Glomerular endothelial cell (primary cell): ENCODE measurements around the gene AP4M1. TPM values are rescaled to one million over a fixed set of nuclear protein-coding genes. Genes with fewer than 3 reads are reported as not detected.
A peak's percentile ranks its signal among the peaks of the same experiment; 100 is the strongest.
"Not testable (repeated sequence)": the region's sequence is repeated elsewhere in the genome, so short reads cannot be mapped to it uniquely, and the experiment has no call there.

Experiments used
- DNase-seq: peaks from one replicate; pipeline ENCODE4 v3.0.0-alpha.2; 2011; ENCODE audit warnings: low read depth, low spot score; ENCODE audit errors: extremely low read depth
- total RNA-seq: library from RNA; depleted of rRNA; stranded (reverse); fragments of >200 nt; gene quantifications from 2 replicates; pipeline ENCODE4 v1.2.3, GENCODE V29; 2015

Gene AP4M1
- total RNA-seq, 1 donor from 2014 or later: 26.1 TPM

DNA sequence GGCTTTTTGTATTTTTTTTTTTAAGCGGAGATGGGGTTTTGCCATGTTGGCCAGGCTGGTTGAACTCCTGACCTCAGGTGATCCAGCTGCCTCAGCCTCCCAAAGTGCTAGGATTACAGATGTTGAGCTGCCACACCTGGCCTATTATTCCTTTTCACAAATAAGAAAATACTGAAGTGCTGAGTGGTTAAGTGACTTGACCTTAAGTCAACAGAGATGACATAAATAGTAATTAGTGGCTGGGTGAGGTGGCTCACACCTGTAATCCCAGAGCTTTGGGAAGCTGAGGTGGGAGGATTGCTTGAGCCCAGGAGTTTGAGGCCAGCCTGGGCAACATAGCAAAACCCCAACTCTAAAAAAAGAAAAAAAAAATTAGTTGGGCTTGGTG is 28.8 kb downstream of the AP4M1 start:
- DNase-seq: not testable (repeated sequence)

DNA sequence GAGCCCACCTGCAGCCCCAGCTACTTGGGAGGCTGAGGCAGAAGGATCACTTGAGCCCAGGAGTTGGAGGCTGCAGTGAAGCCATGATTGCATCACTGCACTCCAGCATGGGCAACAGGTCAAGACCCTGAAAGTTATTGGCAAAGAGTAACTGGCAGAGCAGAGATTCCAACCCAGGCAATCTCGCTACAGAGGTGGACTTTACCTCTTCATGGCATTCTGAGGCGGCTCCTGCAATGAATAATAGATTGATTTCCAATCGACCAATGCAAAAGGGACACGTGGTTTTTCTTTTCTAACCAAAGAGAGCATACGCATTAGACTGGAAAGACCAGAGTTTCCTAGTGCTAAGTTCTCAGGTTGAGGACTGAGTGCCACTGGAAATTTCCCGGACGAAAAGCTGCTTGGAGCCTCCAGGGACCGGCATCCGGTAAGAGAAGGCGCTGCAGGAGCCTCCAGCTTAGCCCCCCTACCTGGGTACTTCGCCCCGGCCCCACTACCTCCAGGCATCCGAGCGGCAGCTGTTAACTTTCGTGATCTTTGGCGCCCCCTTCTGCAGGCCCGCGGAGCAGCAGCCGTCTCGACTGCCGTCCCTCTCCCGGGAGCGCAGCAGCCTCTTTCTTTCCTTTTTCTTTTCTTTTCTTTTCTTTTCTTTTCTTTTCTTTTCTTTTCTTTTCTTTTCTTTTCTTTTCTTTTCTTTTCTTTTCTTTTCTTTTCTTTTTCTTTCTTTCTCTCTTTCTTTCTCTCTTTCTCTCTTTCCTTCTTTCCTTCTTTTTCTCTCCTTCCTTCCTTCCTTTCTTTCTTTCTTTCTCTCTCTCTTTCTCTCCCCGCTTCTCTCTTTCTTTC is 29.4 kb downstream of the AP4M1 start:
- DNase-seq: no peak

DNA sequence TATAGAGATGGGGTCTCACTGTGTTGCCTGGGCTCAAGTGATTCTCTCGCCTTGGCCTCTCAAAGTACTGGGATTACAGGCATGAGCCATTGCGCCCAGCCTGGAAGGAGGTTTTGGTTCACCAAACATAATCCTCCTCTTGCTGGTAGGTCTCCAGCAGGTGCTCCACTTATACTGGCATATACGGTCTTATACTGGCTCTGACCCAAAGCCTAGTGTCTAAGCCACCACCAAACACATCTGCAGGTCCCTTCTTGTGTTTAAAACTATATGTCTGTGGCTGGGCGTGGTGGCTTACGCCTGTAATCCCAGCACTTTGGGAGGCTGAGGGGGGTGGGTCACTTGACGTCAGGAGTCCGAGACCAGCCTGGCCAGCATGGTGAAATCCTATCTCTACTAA is 30.7 kb downstream of the AP4M1 start:
- no peak for DNase-seq

DNA sequence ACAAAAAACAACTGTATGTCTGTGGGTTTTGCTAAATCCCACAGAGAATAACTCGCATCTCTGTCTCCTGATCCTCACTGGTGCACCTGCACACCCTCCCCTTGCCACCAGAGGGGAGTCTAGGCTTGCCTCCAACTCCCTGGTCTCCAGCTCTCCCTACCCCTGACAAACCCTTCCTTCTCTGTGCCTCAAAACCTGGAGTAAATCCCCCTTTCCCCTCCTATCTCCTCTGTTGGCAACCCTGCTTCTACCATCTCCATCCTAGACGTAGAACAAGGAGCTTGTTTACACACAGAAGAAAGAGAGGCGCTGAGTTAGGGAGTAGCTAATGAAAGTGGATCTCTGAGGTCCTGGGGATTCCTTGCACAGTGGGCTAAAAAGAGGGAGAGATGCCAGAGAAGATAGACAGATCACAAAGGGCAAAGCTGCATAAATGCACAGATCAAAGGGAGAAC is 31.3 kb downstream of the AP4M1 start:
- DNase-seq: no peak

DNA sequence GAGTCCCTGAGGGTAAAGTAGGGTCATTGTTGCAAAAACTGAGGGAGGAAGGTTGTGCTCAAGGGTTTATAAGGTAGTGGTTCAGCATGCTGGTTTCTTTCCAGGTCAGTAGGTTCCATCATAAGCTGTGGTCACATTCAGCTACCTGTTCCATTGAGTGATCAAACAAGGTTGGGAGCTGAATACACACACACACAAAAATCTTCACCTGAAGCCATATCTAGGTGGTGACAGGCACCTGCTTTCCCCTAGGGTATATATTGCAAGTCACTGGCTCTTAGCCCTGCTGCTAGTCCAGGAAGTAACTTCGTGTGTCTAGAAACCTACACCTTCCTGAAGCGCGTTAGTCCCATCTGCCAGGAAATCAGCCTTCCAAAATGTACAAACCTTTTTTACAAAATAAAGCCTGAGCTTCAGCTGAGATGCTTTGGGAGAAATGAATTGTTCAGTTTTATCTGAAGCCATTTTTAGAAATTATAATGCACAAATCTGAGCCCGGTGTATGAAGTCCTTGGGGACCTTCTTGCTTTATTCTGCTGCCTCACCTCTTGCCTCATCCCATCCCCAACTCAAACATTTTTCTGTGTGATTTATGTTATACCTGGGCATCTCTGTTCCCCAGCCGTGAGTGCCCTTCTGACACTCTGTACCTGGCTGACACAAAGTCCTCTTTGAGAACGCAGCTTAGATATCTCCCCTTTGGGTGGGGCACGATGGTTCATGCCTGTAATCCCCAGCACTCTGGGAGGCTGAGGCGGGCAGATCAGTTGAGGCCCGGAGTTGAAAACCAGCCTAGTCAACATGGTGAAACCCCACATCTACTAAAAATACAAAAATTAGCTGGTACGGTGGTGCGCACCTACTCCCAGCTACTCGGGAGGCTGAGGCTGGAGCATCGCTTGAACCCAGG is 36.7 kb downstream of the AP4M1 start:
- DNase-seq: no peak

DNA sequence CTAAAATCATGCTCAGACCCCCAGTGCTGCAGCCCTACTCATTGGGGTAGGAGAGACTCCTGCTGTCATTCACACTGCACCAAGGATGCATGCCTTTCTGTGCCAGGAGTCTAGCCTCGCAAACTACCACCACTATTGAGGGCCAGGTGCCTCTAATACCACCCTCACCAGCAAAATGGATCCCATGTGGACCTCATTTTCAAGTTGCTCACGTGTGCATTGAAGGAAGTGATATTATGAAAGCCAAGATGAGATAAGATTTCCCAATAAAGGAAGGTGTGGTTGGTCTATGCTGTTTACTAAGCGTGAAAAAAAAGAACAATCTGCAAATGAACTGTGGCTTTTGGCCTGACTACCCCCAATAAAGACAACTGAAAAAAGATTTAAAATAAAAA is 40.1 kb downstream of the AP4M1 start:
- no peak for DNase-seq

DNA sequence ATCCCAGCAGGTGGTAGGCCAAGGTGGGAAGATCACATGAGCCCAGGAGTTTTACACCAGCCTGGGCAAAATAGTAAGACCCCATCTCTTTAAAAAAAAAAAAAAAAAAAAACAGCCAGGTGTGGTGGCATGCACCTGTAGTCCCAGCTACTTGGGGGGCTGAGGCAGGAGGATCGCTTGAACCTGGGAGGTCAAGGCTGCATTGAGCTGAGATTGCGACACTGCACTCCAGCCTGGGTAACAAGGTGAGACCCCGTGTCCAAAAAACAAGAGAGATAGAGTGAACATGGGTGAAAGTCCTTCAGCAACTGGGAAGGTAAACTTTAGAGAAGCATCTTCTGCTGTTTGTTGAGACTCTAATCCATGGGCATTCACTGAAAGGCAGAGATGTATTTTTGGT is 41.0 kb downstream of the AP4M1 start:
- DNase-seq: no peak

DNA sequence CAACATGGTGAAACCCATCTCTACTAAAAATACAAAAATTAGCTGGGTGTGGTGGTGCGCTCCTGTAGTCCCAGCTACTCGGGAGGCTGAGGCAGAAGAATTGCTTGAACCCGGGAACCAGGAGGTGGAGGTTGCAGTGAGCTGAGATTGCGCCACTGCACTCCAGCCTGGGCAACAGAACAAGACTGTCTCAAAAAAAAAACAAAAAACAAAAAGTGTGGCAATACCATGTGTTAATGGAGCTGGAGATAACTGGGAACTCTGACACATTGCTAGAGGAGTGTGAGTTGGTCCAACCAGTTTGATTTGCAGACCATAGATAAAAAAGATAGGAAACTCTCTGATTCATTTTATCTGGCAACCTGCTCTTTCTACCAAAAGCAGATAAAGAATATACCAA is 44.9 kb downstream of the AP4M1 start:
- DNase-seq: not testable (repeated sequence)

DNA sequence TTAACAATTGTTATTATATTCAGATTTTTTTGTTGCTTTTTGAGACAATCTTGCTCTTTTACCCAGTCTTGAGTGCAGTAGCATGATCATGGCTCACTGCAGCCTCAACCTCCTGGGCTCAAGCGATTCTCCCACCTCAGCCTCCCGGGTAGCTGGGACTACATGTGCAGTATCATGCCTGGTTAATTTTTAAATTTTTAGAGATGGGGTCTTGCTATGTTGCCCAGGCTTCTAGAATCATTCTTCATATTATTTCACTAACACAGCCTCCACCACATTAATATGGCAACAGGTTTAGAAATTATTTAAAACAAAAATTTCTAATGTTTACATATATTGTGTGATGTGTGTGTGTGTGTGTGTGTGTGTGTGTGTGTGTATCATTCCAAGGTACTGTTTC is 45.8 kb downstream of the AP4M1 start:
- DNase-seq: no peak

DNA sequence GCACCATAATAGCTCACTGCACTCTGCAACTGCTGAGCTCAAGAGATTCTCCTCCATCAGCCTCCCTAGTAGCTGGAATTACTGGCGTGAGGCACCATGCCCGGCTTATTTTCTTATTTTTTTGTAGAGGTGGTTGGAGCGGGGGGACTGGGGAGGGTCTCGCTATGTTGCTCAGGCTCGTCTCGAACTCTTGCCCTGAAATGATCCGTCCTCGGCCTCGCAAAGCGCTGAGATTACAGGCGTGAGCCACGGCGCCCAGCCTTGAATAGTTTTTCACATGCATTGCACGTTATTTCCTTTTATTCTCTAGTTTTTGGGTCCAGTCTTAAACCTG is 46.7 kb downstream of the AP4M1 start:
- no peak for DNase-seq

DNA sequence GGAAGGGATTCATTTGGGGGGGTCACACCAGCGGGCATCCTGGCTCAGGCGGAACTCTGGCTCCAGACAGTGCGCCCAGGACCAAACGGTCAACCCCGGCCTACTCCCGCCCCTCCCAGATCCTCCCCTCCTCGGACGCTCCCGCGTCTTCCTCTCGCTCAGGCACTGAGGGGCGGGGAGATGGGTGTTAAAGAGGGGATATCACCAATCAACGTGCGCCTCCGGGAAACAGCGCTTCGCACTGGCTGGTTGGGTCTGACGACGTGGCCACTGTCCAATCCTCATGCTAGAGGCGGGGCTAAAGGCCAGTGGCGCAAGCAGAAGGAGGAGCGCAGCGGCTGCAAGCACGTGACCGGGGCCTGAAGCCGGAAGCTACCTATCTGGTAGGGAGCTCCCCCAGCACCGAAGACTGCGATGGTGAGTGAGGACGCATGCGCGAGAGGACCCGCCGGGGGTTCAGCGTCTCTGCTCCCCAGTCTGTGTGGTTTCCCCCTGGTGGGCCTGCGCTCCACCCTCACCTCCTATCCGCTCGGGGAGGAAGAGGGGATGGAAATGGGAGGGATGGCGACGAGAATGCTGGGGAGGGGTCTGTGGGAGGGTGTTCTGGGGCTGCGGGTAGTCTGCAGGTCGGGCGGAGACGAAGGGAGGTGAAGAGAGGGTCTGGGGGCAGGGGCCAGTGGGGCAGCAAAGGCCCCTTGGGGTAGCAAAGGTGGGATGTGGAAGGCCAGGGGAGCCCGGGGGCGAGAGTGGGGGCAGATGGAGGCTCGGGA is 47.3 kb downstream of the AP4M1 start, which contains the start of gene LAMTOR4:
LAMTOR4 (plus strand) TSS at position 360 of the 770 bp plus-strand sequence; CDS start at position 415, 55 bp downstream.
- peak; percentile 82 for DNase-seq

DNA sequence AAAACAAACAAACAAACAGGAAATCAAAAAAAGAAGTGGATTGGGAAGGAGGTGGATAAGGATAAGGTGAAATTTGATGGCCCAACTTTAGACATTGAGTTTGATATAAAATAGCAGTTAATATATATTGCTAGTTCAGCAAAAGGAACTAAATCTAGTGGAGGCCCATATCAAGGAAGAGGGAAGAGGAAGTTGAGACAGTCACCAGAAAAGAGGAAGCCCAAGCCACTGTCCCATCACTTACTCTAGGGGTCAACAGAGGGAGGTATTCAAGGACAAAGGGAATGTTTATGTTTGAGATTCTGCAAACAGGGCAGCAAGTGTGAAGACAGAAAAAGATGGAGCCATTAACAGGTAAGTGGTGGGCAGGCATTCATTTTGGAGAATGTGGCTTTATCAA is 51.0 kb downstream of the AP4M1 start:
- DNase-seq: no peak

DNA sequence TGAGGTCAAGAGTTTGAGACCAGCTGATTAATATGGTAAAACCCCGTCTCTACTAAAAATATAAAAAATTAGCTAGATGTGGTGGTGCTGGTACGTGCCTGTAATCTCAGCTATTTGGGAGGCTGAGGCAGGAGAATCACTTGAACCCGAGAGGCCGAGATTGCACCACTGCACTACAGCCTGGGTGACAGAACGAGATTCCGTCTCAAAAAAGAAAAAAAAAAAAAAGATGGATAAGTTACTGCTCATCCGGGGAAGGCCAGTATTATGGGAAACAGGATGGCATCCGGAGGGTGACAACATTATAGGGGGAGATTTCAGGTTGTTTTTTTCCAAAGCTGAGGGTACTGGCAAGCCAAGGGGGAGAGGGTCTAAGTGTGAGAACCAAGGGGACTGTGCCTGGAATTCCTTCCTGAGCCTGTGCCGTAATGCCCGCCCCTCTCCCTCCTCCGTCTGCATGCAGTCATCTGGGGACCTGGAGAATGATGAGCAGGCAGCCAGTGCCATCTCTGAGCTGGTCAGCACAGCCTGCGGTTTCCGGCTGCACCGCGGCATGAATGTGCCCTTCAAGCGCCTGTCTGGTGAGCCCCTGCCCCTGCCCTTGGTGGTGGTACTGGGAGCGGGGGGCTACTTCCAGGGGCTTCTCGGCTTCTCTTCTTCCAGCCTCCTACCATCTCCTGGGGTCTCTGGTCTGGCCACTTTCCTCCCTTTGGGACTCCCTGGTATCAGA is 51.7 kb downstream of the AP4M1 start:
- no peak for DNase-seq

DNA sequence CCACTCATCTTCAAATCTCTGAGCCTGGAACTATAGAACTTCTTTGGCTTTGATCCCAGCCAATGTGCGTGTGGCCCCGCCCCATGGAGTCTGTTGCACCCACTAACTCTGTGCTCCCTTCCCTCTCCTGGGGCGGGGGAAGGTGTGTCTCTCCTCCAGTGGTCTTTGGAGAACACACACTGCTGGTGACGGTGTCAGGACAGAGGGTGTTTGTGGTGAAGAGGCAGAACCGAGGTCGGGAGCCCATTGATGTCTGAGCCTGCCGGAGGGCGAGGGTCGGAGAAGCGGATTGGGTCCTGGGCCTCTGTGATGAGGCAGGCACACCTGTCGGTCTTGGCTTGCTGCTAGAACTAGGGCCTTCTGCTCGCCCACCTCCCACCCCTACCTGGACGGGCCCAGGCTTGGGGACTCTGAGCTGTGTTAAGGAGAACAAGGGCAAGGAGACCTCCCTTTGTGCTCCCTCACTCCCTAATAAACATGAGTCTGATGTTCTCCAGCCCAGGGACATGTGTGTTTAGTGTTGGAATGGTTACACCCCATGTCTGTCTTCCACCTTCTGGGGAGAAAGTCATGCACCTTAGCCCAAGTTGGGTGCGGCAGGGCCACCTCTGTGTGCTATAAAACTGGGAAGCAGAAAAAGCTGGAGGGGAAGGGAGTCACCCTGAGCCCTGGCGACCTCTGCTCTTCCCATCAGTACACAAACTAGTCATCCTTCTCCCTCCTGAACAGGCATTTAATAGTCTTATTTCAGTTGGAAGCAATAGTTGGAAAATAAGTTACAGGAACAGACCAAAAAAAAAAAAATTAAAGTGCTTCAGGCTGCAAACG is 52.5 kb downstream of the AP4M1 start:
- no peak for DNase-seq

DNA sequence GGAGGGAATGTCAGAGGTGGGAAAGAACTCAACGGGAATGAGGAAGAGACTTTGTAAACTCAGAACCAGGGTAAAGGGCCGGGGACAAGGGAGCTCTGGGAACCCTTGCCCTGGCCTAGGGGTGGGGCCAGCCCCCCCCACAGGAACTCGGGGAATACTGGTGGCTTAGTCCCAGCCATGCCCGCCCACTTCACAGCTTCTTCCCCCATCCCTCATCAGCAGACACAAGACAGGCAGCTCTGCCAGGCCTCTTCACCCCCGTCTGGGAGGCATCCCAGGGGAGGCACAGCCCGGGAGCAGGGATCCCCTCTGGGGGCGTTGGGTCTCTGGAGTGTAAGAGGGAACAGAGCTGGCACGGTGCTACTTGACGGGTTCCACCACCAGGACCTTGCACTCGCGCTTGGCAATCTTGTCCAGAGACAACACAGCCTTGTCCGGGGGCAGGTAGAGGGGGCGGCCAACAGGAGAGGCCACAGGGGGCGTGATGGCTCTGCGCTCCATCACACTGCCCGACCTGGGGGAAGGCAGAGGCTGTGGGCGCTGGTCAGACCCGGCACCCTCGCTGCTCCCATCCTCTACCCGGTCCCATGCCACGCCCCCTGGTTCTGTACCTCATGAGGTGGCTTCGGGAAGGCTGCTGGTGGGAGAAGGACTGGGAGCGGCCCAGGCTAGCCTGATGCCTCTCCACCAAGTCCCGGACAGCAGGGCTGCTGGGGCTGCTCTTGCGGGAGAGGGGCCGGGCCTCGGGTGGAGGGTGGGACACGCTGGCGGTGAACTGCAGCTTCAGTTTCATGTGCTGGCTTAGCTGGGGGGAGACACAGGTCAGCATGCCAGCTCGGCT is 53.4 kb downstream of the AP4M1 start:
- DNase-seq: no peak

DNA sequence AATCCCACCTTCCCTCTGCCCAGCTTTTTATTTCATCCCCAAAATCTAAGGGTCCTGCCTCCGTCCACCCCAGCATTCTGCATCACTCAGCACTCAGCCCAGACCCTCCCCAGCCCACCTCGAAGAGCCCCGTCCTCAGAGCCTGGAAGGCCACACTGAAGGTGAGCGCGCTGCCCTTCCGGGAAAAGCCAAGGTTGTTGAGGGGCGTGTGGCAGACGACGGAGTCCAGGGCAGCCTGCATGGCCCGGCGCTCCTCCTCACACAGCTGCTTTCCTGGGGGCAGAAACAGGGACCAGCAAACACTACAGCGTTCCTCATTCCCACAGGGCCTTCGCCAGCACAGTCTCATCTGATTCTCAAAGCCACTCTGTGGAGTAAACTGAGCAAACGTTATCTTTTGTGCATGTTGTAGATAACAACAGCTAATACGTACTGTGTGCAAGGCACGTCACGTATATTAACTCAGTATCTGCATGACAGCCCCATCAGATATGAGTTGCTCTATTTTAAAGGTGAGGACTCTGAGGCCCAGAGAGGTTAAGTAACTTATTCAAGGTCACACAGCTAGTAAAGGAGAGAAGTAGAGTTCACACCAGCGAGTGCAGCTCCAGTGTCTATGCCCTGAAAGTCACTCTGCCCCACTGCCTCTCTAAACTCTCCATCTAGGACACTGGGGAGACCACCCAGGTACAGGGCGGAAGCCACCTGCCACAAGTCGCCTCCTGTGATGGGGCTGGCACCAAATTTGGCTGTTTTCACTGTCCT is 54.3 kb downstream of the AP4M1 start:
- DNase-seq: no peak

DNA sequence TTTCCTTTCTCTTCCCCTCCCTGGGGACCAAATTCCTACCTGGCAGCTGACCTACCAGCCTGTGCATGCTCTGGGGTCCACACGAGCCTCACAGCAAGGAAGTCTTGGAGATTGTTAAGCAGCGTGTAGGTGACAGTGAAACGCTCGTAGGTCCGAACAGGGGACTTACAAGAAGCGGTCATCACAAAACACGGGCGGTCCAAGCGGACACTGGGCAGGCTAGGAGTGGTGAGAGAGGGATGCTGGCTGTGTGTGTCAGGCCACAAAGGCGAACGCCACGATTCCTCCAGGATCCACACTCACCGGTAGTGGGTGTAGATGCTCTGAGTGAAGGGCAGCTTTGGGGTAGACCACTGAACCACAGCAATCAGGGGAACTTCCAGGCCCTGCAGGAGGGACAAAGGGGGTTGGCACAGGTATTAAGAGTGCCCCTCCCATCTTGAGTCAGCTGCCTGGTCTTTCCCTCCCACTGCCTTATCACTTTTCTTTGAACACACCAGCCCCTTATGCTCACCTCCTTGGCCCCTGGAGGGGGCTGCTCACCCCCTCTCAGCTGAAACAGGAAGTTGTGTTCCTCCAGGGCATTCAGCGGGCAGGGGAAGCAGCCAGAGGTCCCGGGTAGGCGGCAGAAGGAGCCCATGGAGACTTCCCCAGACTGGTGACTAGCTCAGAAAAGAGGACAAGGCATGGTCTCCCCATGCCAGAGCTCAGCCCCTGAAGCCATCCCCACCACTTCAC is 55.1 kb downstream of the AP4M1 start:
- DNase-seq: no peak
